ENCODE data around the gene NBEAL2.

The NBEAL2 gene

GRCh38 chr3:47056705-47057104 lies 77.2 kb downstream of the NBEAL2 start:
- no peak for DNase-seq

DNA sequence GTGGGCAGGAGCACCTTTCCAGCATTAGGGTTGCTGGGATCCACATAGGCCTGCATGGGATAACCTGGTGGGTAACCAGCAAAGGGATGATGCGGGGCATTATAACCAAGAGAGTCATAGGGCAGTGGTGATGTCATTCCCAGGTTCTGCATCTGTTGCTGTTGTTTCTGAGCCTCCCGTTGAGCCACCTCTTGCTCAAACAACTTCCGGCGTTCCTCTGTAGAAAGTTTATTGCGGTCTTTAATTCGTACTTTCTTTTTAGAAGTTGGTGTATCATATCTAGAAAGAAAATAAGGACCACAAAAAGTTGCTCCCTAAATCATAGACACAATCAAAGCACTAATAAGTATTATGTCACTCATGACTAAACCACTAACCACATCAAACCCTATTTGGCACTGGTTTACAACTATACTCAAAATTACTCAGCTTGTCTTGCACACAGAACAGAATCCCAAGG lies 77.8 kb downstream of the NBEAL2 start:
- DNase-seq, result no peak
